CD1c-positive myeloid dendritic cell (primary cell): ENCODE data around the gene EXD3.
A peak's percentile ranks its signal among the peaks of the same experiment; 100 is the strongest.
"Not testable (repeated sequence)": the region's sequence is repeated elsewhere in the genome, so short reads cannot be mapped to it uniquely, and the experiment has no call there.

ENCODE experiments used
- DNase-seq: peaks from one replicate; pipeline ENCODE4 v3.0.0-alpha.2; 2016; ENCODE audit errors: extremely low spot score

The EXD3 gene

DNA sequence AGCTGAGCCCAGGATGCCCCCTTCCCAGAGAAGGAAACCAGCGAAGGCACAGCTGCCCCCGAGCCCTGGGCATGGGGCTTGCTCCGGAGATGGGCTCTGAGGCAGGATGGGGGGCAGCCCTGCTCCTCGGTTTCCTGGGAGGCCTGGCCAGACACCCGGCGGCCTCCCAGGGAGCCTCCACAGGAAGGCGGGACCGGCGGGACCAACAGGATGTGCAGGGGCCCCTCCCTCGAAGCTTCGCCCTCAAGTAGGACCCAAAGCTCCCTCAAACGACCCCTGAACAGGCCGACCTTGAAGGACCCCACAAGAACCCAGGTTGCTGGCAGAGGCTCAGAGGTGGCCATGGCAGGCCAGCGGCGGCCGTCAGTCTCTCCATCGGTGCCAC is 11.7 kb downstream of the EXD3 start:
- DNase-seq, result no peak

DNA sequence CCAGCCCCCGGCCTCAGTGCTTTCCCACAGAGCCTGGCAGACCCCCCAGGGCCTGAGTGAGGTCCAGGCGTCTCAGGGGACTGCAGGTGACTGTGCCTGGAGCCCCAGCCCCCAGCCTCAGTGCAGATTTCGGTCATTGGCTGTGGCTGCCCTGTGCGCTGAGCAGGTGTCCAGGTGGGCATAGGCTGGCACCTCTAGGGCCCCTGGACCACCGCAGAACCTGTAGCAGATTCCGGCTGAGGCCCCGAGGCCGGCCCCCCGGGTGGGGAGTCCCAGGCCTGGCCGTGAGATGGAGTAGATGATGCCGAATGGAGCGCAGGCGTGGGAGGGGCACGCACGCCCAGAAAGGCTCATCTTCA is 12.1 kb downstream of the EXD3 start:
- no peak for DNase-seq

DNA sequence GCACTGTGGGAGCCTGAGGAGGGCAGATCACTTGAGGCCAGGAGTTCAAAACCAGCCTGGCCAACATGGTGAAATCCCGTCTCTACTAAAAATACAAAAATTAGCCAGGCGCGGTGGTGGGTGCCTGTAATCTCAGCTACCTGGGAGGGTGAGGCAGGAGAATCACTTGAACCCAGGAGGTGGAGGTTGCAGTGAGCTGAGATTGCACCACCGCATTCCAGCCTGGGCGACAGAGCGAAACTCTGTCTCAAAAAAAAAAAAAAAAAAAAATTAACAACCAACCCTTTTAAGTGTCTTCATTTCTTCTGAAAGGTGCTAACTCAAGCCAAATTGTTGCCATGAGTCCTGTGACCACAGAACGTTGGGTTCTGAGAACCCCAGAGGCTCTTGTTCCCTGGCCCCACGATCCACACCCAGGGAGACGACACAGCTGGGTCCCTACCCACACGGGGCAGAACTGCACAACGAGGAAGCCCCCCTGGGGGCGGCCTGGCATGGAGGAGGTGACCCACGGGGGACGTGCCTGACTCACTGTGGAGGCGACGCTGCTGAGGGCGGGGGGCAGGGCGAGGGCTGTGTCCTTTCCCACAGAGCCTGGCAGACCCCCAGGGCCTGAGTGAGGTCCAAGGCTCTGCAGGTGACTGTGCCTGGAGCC is 12.6 kb downstream of the EXD3 start:
- DNase-seq, result not testable (repeated sequence)

- no peak for DNase-seq
Measured at GRCh38 chr9:137409515-137409914, 13.4 kb downstream of the EXD3 start.

GRCh38 chr9:137408651-137409405 is 14.1 kb downstream of the EXD3 start:
- no peak for DNase-seq

DNA sequence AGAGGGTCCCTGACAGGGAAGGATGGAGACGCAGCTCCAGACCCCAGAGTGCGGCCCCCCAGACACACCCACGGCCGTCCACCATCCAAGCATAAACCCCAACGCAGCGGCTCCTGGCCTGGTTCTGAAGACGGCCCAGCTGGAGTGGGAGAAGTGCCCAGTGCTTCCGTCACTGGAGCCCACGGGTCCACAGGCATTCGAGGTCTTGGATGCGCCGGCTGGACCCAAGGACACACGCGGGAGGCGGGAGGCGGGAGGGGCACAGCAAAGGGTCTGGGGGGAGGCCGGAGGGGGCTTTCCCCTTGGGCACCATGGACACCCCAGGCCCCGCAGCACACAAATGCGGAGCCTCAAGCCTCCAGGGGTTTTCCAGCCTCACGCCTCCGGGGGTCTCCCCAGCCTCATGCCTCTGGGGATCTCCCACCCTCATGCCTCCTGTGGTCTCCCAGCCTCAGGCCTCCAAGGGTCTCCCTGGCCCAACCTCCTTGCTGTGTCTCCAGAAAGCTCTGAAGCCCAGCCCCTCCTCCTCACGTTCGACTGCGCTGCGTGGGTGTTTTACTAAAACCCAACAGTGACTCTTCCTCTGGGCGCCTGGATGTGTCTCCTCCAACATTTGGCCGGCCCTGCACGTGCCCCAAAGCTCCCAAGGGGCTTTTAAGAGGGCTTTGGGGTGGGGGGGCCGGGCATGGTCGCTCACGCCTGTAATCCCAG is 15.2 kb downstream of the EXD3 start:
- DNase-seq, result no peak

DNA sequence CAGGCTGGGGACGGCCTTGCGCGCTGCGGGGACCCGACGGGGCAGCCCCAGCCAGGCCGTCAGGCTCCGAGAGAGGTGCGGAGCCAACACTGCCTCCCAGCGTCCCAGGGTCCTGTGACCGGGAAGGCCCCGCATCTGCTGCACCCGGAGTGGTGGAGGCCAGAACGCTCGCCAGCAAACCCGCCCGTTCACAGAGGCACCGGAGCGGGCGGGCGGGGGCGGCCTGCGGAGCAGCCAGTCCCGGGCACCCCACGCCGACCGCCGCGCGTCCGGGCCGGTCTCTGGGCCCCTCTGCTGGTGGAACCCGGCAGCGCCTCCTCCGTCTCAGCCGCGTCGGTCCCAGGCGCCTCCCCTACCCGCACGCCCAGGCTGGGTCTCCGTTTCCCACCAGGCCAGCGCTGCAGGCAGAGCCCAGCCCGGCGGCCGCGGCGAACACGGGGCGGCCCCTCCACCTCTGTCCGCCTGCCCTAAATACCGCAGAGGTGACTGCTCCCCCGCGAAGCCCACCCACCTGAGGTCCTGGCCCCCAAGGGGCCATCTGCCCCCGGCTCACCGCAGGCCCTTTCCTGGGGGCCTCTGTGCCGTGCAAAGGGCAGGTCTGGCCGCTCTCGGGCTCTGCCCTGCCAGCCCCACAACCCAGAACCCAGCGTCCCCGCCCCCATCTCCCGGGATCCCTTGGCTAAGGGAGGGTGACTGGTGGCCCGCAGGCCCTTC is 15.9 kb downstream of the EXD3 start:
- DNase-seq, result peak; percentile 79

DNA sequence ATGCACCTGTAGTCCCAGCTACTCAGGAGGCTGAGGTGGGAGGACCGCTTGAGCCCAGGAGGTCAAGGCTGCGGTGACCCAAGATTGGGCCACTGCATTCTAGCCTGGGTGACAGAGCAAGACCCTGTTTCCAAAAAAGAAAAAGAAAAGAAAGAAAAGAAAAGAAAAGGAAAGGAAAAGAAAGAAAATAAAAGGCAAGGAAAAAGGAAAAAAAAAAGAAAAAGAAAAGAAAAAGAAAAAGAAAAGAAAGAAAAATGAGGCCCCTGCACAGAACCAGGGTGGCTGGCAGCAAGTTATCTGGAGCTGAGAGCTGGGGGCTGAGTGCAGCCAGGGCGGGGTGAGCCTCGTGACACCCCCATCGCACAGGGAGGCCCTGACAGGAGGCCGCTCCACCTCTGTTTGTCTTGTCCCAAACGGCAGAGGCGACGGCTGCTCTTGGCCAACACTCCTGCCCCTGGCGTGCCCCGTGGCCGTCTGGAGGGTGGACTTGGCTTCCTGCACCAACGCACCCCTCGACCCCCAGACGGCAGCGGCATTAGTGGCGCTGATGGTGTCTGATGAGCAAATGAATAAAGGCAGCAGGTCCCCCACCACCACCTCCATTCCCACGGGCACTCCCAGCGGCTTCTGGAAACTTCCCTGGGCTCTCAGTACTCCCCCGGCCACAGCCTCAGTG is 16.7 kb downstream of the EXD3 start:
- DNase-seq, result no peak

DNA sequence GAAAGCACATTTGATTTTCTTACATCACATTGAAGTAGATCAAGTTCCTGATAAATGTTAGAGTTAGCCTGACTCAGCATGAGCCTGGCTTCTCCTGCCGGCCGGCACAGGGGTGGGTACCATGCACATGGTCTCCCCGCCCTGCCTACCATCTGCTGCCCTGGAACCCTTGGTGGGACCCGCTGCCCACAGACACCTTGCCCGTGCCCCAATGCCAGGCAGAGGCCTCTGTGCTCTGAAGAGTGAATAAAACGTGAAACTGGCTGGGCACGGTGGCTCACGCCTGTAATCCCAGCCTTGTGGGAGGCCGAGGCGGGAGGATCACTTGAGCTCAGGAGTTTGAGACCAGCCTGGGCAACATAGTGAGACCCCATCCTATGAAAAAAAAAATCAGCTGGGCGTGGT is 17.3 kb downstream of the EXD3 start:
- no peak for DNase-seq

- no peak for DNase-seq
Measured at GRCh38 chr9:137404961-137405567, 17.9 kb downstream of the EXD3 start.

DNA sequence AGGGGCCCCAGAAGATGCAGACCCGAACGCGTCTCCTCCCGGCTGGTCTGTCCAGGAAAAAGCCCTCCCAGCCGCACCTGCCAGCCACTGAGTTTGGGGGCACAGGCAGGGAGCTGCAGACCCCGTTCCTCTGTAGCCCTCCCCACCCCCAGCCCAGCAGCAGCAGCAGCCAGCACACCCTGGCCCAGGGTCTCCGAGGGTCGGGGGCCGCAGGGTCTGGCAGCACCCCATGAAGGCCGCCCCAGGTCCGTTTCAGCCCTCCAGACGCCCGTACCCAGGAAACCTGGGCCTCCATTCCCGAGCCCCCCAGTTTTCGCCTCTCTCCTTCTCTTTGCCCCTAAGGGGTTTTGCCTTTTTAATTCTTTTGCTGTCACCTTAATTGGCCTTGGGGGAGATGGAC is 19.7 kb downstream of the EXD3 start:
- no peak for DNase-seq

GRCh38 chr9:137402746-137403145 is 20.2 kb downstream of the EXD3 start:
- DNase-seq, result peak; percentile 61

DNA sequence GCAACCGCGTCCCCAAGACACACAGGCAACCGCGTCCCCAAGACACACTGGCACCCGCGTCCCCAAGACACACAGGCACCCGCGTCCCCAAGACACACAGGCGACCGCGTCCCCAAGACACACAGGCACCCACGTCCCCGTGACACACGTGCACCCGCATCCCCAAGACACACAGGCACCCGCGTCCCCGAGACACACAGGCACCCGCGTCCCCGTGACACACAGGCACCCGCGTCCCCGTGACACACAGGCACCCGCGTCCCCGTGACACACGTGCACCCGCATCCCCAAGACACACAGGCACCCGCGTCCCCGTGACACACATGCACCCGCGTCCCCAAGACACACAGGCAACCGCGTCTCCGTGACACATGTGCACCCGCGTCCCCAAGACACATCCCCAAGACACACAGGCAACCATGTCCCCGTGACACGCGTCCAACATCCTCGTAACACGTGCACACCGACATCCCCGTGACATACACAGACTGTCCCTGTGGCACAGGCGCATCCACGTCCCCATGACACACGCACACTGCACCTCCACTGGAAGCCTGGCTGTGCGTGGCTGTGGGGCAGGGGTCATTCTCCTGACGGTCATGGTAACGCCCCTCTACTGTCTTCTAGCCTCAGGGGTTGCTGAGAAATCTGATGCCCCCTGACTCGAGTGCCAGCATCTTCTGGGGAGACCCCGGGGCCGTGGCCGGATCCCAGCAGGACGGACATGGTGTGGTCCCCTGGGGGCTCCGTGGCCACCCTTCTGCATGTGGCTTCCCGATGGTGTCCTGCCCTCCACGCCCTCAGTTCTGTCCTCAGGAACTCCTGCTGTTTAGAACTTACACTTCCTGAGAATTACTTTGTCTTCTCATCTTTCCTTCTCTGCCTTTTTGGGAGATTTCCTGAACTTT is 24.1 kb downstream of the EXD3 start:
- DNase-seq, result no peak

- DNase-seq, result no peak
Measured at GRCh38 chr9:137397675-137398423, 25.1 kb downstream of the EXD3 start.

DNA sequence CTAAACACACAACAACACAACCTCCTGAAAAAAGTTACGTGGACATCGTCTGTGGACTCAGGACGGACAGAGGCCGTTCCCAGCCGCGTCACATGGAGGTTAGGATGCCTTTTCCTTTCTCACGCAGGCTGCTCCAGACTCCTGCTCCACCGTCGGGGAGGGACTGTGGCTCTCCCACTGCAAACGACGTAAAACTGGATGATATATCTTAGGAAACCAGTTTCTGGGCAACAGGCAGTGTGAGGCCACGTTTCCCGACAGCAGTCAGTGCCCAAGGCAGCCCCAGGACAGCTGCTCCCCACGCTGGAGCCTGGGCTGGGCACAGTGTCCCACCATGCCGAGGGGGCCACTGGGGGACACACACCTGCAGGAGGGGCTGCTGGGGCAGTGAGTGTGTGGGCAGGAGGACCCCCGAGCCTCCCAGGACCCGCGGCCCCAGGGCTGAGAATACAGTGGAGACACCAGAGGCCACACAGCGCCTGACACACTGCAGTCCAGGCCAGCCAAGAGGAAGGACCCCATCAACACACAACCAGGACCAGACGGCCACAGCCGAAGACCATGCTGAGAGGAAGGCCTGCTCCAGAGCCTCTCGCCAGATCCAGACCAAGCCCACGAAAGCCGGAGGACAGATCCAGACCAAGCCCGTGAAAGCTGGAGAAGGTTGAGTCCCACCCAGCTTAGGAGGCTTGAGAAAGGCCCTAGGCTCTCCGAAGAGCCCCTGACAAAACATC is 26.2 kb downstream of the EXD3 start:
- DNase-seq, result no peak

DNA sequence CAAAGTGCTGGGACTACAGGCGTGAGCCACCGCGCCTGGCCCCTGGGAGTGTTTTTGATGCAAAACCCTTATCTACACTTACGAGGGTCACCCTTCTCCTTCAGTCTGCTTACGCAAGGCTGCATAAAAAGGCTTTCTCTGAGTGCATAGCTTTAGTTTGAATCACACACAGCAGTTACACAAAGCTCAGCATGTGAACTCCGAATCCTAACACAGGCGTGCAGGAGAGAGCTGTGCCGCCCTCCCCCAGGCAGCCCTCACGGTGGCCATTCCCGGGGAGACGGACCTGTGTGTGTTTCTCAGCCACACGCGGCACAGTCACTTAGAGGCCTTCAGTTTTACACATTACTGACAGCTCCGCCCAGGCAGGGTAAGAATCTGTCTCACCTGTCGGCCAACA is 26.7 kb downstream of the EXD3 start:
- no peak for DNase-seq

- no peak for DNase-seq
Measured at GRCh38 chr9:137395666-137396010, 27.3 kb downstream of the EXD3 start.

- no peak for DNase-seq
Measured at GRCh38 chr9:137394866-137395665, 27.9 kb downstream of the EXD3 start.
